K562 (cell line): ENCODE results near the gene PDLIM7. TPM values are rescaled to one million over a fixed set of nuclear protein-coding genes. Genes with fewer than 3 reads are reported as not detected.

Source experiments
- BCOR ChIP-seq: fragments of 450-650 bp; IDR thresholded peaks from 2 replicates; pipeline ENCODE4 v1.6.1; 2016
- BMI1 ChIP-seq: fragments of 150-350 bp; IDR thresholded peaks from 2 replicates; pipeline ENCODE4 v1.6.1; 2014; ENCODE audit warnings: low read length
- C11orf30 ChIP-seq: fragments of 450-650 bp; IDR thresholded peaks from 2 replicates; pipeline ENCODE4 v1.6.1; 2016; ENCODE audit warnings: low read depth, mild to moderate bottlenecking
- CHD1 ChIP-seq: fragments of 200-600 bp; sonication (generic); IDR thresholded peaks from one replicate; pipeline ENCODE4 v1.6.1; 2012; ENCODE audit warnings: mild to moderate bottlenecking, moderate library complexity, low read length, inconsistent platforms
- CTBP1 ChIP-seq: fragments of 450-650 bp; IDR thresholded peaks from 2 replicates; pipeline ENCODE4 v1.6.1; 2016; ENCODE audit warnings: borderline replicate concordance
- E2F6 ChIP-seq, 2 experiments: IDR thresholded peaks; 2 replicates each; pipeline ENCODE4 v1.6.1; 2011; ENCODE audit warnings: borderline replicate concordance in 1 of 2, control low read depth in 1 of 2, low read depth in 1 of 2, low read length in 1 of 2, mild to moderate bottlenecking in 1 of 2, mixed read lengths in 1 of 2, moderate library complexity in 1 of 2; ENCODE audit not compliant: insufficient read depth in 1 of 2, insufficient read length in 1 of 2, poor library complexity in 1 of 2, severe bottlenecking in 1 of 2; ENCODE audit errors: extremely low read depth in 1 of 2
- EHMT2 ChIP-seq: fragments of 450-650 bp; IDR thresholded peaks from 2 replicates; pipeline ENCODE4 v1.6.1; 2018; ENCODE audit warnings: antibody characterized with exemption
- ELK3 ChIP-seq: fragments of 450-650 bp; formaldehyde crosslinking; IDR thresholded peaks from 2 replicates; pipeline ENCODE4 v1.4.0; 2020; ENCODE audit warnings: mild to moderate bottlenecking
- GABPB1 ChIP-seq: sonication (generic); formaldehyde crosslinking; IDR thresholded peaks from 2 replicates; pipeline ENCODE4 v1.8.0; 2022; ENCODE audit warnings: mild to moderate bottlenecking, missing genetic modification reagents
- MTA2 ChIP-seq: fragments of 450-650 bp; IDR thresholded peaks from 2 replicates; pipeline ENCODE4 v1.6.1; 2016; ENCODE audit warnings: low read depth
- MTA3 ChIP-seq: fragments of 450-650 bp; formaldehyde crosslinking; IDR thresholded peaks from 2 replicates; pipeline ENCODE4 v1.6.1; 2017; ENCODE audit warnings: mild to moderate bottlenecking, borderline replicate concordance
- PATZ1 ChIP-seq: fragments of 250-450 bp; sonication (Bioruptor Pico); IDR thresholded peaks from 2 replicates; pipeline ENCODE4 v1.5.0; 2020; ENCODE audit warnings: mild to moderate bottlenecking, borderline replicate concordance
- PRPF4 ChIP-seq: fragments of 200-400 bp; formaldehyde crosslinking; IDR thresholded peaks from one replicate; pipeline ENCODE4 v1.6.1; 2017; ENCODE audit warnings: low read length, low read depth, mild to moderate bottlenecking; ENCODE audit not compliant: insufficient read depth, poor library complexity, severe bottlenecking
- PURB ChIP-seq: sonication (generic); formaldehyde crosslinking; IDR thresholded peaks from 2 replicates; pipeline ENCODE4 v1.9.0; 2021; ENCODE audit warnings: low read depth, mild to moderate bottlenecking, missing genetic modification reagents
- SIX5 ChIP-seq, 2 experiments: IDR thresholded peaks; 2 replicates each; pipeline ENCODE4 v1.6.1; 2011; ENCODE audit warnings: low read length in 2 of 2, borderline replicate concordance in 1 of 2, low read depth in 1 of 2, mild to moderate bottlenecking in 1 of 2, moderate library complexity in 1 of 2; ENCODE audit not compliant: insufficient read depth in 1 of 2
- TAF9B ChIP-seq: fragments of 450-650 bp; IDR thresholded peaks from 2 replicates; pipeline ENCODE4 v1.6.1; 2018; ENCODE audit warnings: mild to moderate bottlenecking; ENCODE audit not compliant: partially characterized antibody
- ZBTB1 ChIP-seq: sonication (generic); formaldehyde crosslinking; IDR thresholded peaks from 2 replicates; pipeline ENCODE4 v1.8.1; 2023; ENCODE audit warnings: missing genetic modification reagents, low read depth, mild to moderate bottlenecking, borderline replicate concordance
- ZC3H8 ChIP-seq: fragments of 450-650 bp; IDR thresholded peaks from 2 replicates; pipeline ENCODE4 v1.6.1; 2017
- ZEB2 ChIP-seq: fragments of 450-650 bp; IDR thresholded peaks from 2 replicates; pipeline ENCODE4 v1.6.1; 2016
- ZFX ChIP-seq: sonication (generic); formaldehyde crosslinking; IDR thresholded peaks from 2 replicates; pipeline ENCODE4 v1.8.0; 2022; ENCODE audit warnings: mild to moderate bottlenecking, missing genetic modification reagents, moderate library complexity
- ZNF280B ChIP-seq: fragments of 250-450 bp; sonication (Bioruptor Pico); IDR thresholded peaks from 2 replicates; pipeline ENCODE4 v1.5.1; 2021; ENCODE audit warnings: mild to moderate bottlenecking
- ZNF740 ChIP-seq, 3 experiments: fragments of 200-800 bp in 1 of 3; sonication (Bioruptor generic) in 1 of 3; sonication (generic) in 1 of 3; formaldehyde crosslinking in 1 of 3; IDR thresholded peaks; 2 replicates each; pipeline versions ENCODE4 v1.6.1 to v1.8.0; 2016 to 2022; ENCODE audit warnings: mild to moderate bottlenecking in 2 of 3, missing compliant biosample characterization in 2 of 3, missing genetic modification characterization in 2 of 3, missing genetic modification reagents in 1 of 3
- ZNF785 ChIP-seq: fragments of 250-450 bp; sonication (Bioruptor Pico); IDR thresholded peaks from 2 replicates; pipeline ENCODE4 v1.4.0; 2020; ENCODE audit warnings: mild to moderate bottlenecking
- polyA plus RNA-seq, 8 experiments: library from polyadenylated mRNA; depleted of rRNA in 4 of 8; stranded (reverse) in 5 of 8; unstranded in 3 of 8; fragments of >200 nt; fragmentation: Nextera tagmentation in 2 of 8; fragmentation: Illumina TruSeq in 1 of 8; extraction: Ambion mirVana in 2 of 8; extraction: Trizol in 1 of 8; gene quantifications; 2 replicates each; pipeline versions ENCODE4 v1.2.1 to v1.2.3, GENCODE V29; 2011 to 2014; ENCODE audit warnings: inconsistent platforms in 1 of 8, missing spikeins in 1 of 8
- total RNA-seq, 7 experiments: library from RNA; depleted of rRNA in 6 of 7; stranded (reverse); fragments of >200 nt in 6 of 7; fragmentation: Illumina TruSeq in 2 of 7; extraction: Trizol in 2 of 7; gene quantifications; 2 replicates each; pipeline versions ENCODE4 v1.2.1 to v1.2.3, GENCODE V29; 2011 to 2021; ENCODE audit warnings: low replicate concordance in 1 of 7

PDLIM7 gene
- total and polyA plus RNA-seq, 9 of the 15 experiments (the other 6 are each of a cell fraction or from before 2014, with no cell fraction given): 2.1 to 124 (median 32.6) TPM

- TF ChIP-seq PATZ1 (CRISPR knock-in tag) (no peak), BCOR (no peak), C11orf30 (no peak), MTA2 (no peak), BMI1 (no peak), CHD1 (no peak), ELK3 (no peak), ZEB2 (no peak), ZC3H8 (no peak), MTA3 (no peak), PURB (CRISPR knock-in tag) (no peak), ZNF740 (CRISPR knock-in tag; IDR thresholded peaks at IDR 0.05) (no peak), ZNF740 (tag; IDR thresholded peaks at IDR 0.05) (no peak), CTBP1 (no peak), ZBTB1 (no peak), ZNF785 (no peak), GABPB1 (peak; percentile 34; the same call in 1 of the 2 replicates), EHMT2 (no peak), ZNF280B (CRISPR knock-in tag) (no peak), PRPF4 (no peak), E2F6 (IDR thresholded peaks at IDR 0.05; ENCODE audit: borderline replicate concordance in 1 of 2, extremely low read depth in 1 of 2, insufficient read depth in 1 of 2, insufficient read length in 1 of 2, low read depth in 1 of 2, low read length in 1 of 2, poor library complexity in 1 of 2, severe bottlenecking in 1 of 2) (peak in 1 of 2 experiments; percentile 61), TAF9B (no peak), ZFX (CRISPR knock-in tag) (peak; percentile 49), SIX5 (IDR thresholded peaks at IDR 0.05; ENCODE audit: borderline replicate concordance in 1 of 2, insufficient read depth in 1 of 2, low read depth in 1 of 2, low read length in 2 of 2) (no peak)
These were observed 12.1 kb upstream of the PDLIM7 start, which contains the start of gene DOK3 (continued) for GRCh38 chr5:177509381-177509951.
